CD4-positive, alpha-beta T cell treated with Interleukin-4 for 1 hour (primary cell): ENCODE measurements around the gene BAHCC1.

ENCODE experiments used
- DNase-seq, 2 donors: peaks; one replicate each; pipeline ENCODE4 v3.0.0-alpha.2; 2020 to 2022

BAHCC1 gene

GRCh38 chr17:81500047-81500446, 104.8 kb downstream of the BAHCC1 start:
- DNase-seq: no peak

GRCh38 chr17:81502471-81503017, 107.3 kb downstream of the BAHCC1 start:
- DNase-seq: no peak

- no peak for DNase-seq
These were observed 108.4 kb downstream of the BAHCC1 start for GRCh38 chr17:81503619-81504018.

GRCh38 chr17:81508639-81509206, 113.5 kb downstream of the BAHCC1 start:
- DNase-seq: no peak

- DNase-seq: peak; percentile 38 to 62
These were observed 114.1 kb downstream of the BAHCC1 start for GRCh38 chr17:81509207-81509971.

- no peak for DNase-seq
These were observed 114.9 kb downstream of the BAHCC1 start for GRCh38 chr17:81509972-81510784.

GRCh38 chr17:81510785-81511553, 115.7 kb downstream of the BAHCC1 start:
- peak in 1 of 2 donors; percentile 48 for DNase-seq

GRCh38 chr17:81511554-81511803, 116.2 kb downstream of the BAHCC1 start:
- DNase-seq: peak in 1 of 2 donors; percentile 27

- DNase-seq: no peak
These were observed 116.7 kb downstream of the BAHCC1 start for GRCh38 chr17:81511804-81512561.

GRCh38 chr17:81512562-81513371, 117.5 kb downstream of the BAHCC1 start, which contains the start of gene ACTG1:
Gene ACTG1 (minus strand): TSS chr17:81512799. CDS start chr17:81512354, 445 bp downstream.
- peak; percentile 94 to 95 for DNase-seq

GRCh38 chr17:81513372-81513752, 118.1 kb downstream of the BAHCC1 start:
- DNase-seq: peak; percentile 60 to 64

- DNase-seq: peak in 1 of 2 donors; percentile 25
These were observed 118.7 kb downstream of the BAHCC1 start for GRCh38 chr17:81513753-81514488.

- no peak for DNase-seq
These were observed 119.2 kb downstream of the BAHCC1 start for GRCh38 chr17:81514489-81514738.

GRCh38 chr17:81514739-81515529, 119.7 kb downstream of the BAHCC1 start:
- peak; percentile 67 to 74 for DNase-seq

GRCh38 chr17:81515530-81516041, 120.3 kb downstream of the BAHCC1 start:
- DNase-seq: no peak
